Liver (tissue), 9 donors: Measurements from ENCODE around the gene ATAD3A. TPM values are rescaled to one million over a fixed set of nuclear protein-coding genes. Genes with fewer than 3 reads are reported as not detected.
"Not testable (repeated sequence)": the region's sequence is repeated elsewhere in the genome, so short reads cannot be mapped to it uniquely, and the experiment has no call there.

Experiments
- DNase-seq: peaks from one replicate; pipeline ENCODE4 v3.0.0-alpha.2; 2017; ENCODE audit warnings: low spot score
- H3K27ac ChIP-seq, 2 donors: one replicate each; pipeline ENCODE4 v1.7.0; 2013; ENCODE audit warnings: inconsistent platforms in 2 of 2, low read length in 2 of 2, control low read depth in 1 of 2, low read depth in 1 of 2, mild to moderate bottlenecking in 1 of 2
- H3K27me3 ChIP-seq, 4 donors: one replicate each; pipeline versions ENCODE4 v1.6.1 to v1.7.0; 2013; ENCODE audit warnings: low read length in 3 of 4, inconsistent platforms in 1 of 4, mild to moderate bottlenecking in 1 of 4, moderate library complexity in 1 of 4; ENCODE audit not compliant: control insufficient read depth in 4 of 4, insufficient read depth in 4 of 4
- H3K36me3 ChIP-seq, 4 donors: one replicate each; pipeline versions ENCODE4 v1.6.1 to v1.7.0; 2013; ENCODE audit warnings: low read length in 3 of 4, mild to moderate bottlenecking in 3 of 4, low read depth in 1 of 4, moderate library complexity in 1 of 4; ENCODE audit not compliant: control insufficient read depth in 4 of 4, insufficient read depth in 3 of 4
- H3K4me1 ChIP-seq, 4 donors: one replicate each; pipeline versions ENCODE4 v1.6.1 to v1.7.0; 2013; ENCODE audit warnings: low read length in 3 of 4, mild to moderate bottlenecking in 3 of 4, moderate library complexity in 1 of 4; ENCODE audit not compliant: control insufficient read depth in 4 of 4, insufficient read depth in 4 of 4
- H3K4me3 ChIP-seq, 3 donors: one replicate each; pipeline versions ENCODE4 v1.6.1 to v1.7.0; 2013; ENCODE audit warnings: low read length in 3 of 3, control low read depth in 1 of 3, low read depth in 1 of 3, mild to moderate bottlenecking in 1 of 3
- H3K9ac ChIP-seq, 2 donors: one replicate each; pipeline ENCODE4 v1.7.0; 2013; ENCODE audit warnings: low read length in 2 of 2, mild to moderate bottlenecking in 2 of 2, moderate library complexity in 2 of 2, control low read depth in 1 of 2, low read depth in 1 of 2
- H3K9me3 ChIP-seq, 4 donors: one replicate each; pipeline versions ENCODE4 v1.6.1 to v1.7.0; 2013; ENCODE audit warnings: low read length in 3 of 4; ENCODE audit not compliant: control insufficient read depth in 4 of 4
- ATF3 ChIP-seq: IDR thresholded peaks from 2 replicates; pipeline ENCODE4 v1.6.1; 2016; ENCODE audit warnings: antibody characterized with exemption
- EGR1 ChIP-seq, 2 donors: IDR thresholded peaks; 2 replicates each; pipeline ENCODE4 v1.6.1; 2016 to 2018; ENCODE audit warnings: antibody characterized with exemption in 2 of 2, low read depth in 2 of 2
- FOXA1 ChIP-seq: IDR thresholded peaks from 2 replicates; pipeline ENCODE4 v1.6.1; 2016; ENCODE audit warnings: antibody characterized with exemption
- GABPA ChIP-seq, 2 donors: IDR thresholded peaks in 1 of 2; conservative IDR thresholded peaks in 1 of 2; 2 replicates each; pipeline ENCODE4 v1.6.1; 2016; ENCODE audit warnings: antibody characterized with exemption in 2 of 2, mild to moderate bottlenecking in 1 of 2, moderate library complexity in 1 of 2
- HNF4A ChIP-seq, 2 donors: conservative IDR thresholded peaks; 2 replicates each; pipeline ENCODE4 v1.6.1; 2016; ENCODE audit warnings: antibody characterized with exemption in 2 of 2, mild to moderate bottlenecking in 2 of 2
- RAD21 ChIP-seq, 2 donors: IDR thresholded peaks; 2 replicates each; pipeline ENCODE4 v1.6.1; 2016; ENCODE audit warnings: antibody characterized with exemption in 2 of 2, mild to moderate bottlenecking in 2 of 2
- REST ChIP-seq: IDR thresholded peaks from 2 replicates; pipeline ENCODE4 v1.6.1; 2016; ENCODE audit warnings: antibody characterized with exemption, mild to moderate bottlenecking
- RXRA ChIP-seq, 2 donors: IDR thresholded peaks; 2 replicates each; pipeline ENCODE4 v1.6.1; 2017 to 2018; ENCODE audit warnings: antibody characterized with exemption in 2 of 2, mild to moderate bottlenecking in 1 of 2
- TAF1 ChIP-seq: conservative IDR thresholded peaks from 2 replicates; pipeline ENCODE4 v1.6.1; 2016; ENCODE audit warnings: antibody characterized with exemption, mild to moderate bottlenecking
- ZBTB33 ChIP-seq: IDR thresholded peaks from 2 replicates; pipeline ENCODE4 v1.6.1; 2016; ENCODE audit warnings: antibody characterized with exemption
- WGBS: extraction: QIAGEN DNeasy Blood & Tissue Kit; methylation state at CpG from one replicate; pipeline ENCODE4 v1.1.7; 2013; 5-methylcytosine and 5-hydroxymethylcytosine counted together
- polyA plus RNA-seq, 2 donors: library from polyadenylated mRNA; stranded (reverse) in 1 of 2; unstranded in 1 of 2; fragments of 200-250 nt in 1 of 2; fragments of >200 nt in 1 of 2; fragmentation: Nextera tagmentation in 1 of 2; extraction: Ambion mirVana in 1 of 2; gene quantifications; one replicate each; pipeline versions ENCODE4 v1.2.1 to v1.2.3, GENCODE V29; 2013 to 2015
- total RNA-seq, 2 donors: library from RNA; depleted of rRNA; stranded (reverse); fragments of >200 nt; gene quantifications; one replicate each; pipeline ENCODE4 v1.2.3, GENCODE V29; 2014
- donor health status: healthy.
- donor health status: healthy.
- donor health status: healthy.
- donor health status: healthy.
- donor health status: healthy.

Gene ATAD3A
- total and polyA plus RNA-seq, 4 donors = 7.2 to 20.0 (median 15.8) TPM

GRCh38 chr1:1521331-1521730 is 9.4 kb downstream of the ATAD3A start:
- H3K9me3 ChIP-seq = no peaks in the 10 kb centered on the region
- H3K27me3 ChIP-seq = no peaks in the 10 kb centered on the region
- H3K4me1 ChIP-seq = peaks cover 0 to 5% (median 3%) of the 10 kb centered on the region in 4 donors
- H3K27ac ChIP-seq = no peak overlapping the region
- H3K9ac ChIP-seq = no peak overlapping the region
- WGBS = 98% methylated on average over 19 of the region's 19 CpGs
- H3K36me3 ChIP-seq = peaks cover 0 to 18% (median 9%) of the 10 kb centered on the region in 4 donors
- H3K4me3 ChIP-seq = no peak overlapping the region
- TF ChIP-seq ZBTB33 (no peak), HNF4A (conservative IDR thresholded peaks at IDR 0.05) (no peak), FOXA1 (no peak), RXRA (IDR thresholded peaks at IDR 0.05) (no peak), RAD21 (IDR thresholded peaks at IDR 0.05) (no peak), REST (no peak), TAF1 (no peak), ATF3 (no peak), EGR1 (IDR thresholded peaks at IDR 0.05; ENCODE audit: low read depth in 2 of 2) (no peak), GABPA (IDR thresholded peaks at IDR 0.05 in 1 of 2, conservative IDR thresholded peaks at IDR 0.05 in 1 of 2) (no peak)
- no peak for DNase-seq

- not testable (repeated sequence) for H3K4me3 ChIP-seq, DNase-seq, H3K27me3 ChIP-seq, H3K4me1 ChIP-seq, H3K9me3 ChIP-seq, H3K27ac ChIP-seq, H3K9ac ChIP-seq
- peaks cover 0 to 20% (median 9%) of the 10 kb centered on the region in 4 donors for H3K36me3 ChIP-seq
- WGBS = 98% methylated on average over 30 of the region's 30 CpGs
Observed at GRCh38 chr1:1522536-1522935, 10.6 kb downstream of the ATAD3A start.

GRCh38 chr1:1523226-1523625 is 11.3 kb downstream of the ATAD3A start:
- H3K27me3 ChIP-seq, H3K9ac ChIP-seq, H3K27ac ChIP-seq, H3K4me1 ChIP-seq, H3K4me3 ChIP-seq, H3K9me3 ChIP-seq, DNase-seq: not testable (repeated sequence)
- H3K36me3 ChIP-seq = peaks cover 0 to 16% (median 10%) of the 10 kb centered on the region in 4 donors
- 98% methylated on average over 31 of the region's 31 CpGs for WGBS

- not testable (repeated sequence) for H3K27ac ChIP-seq, H3K27me3 ChIP-seq, H3K4me1 ChIP-seq, DNase-seq, H3K4me3 ChIP-seq, H3K9ac ChIP-seq, H3K9me3 ChIP-seq
- H3K36me3 ChIP-seq = peaks cover 0 to 18% (median 9%) of the 10 kb centered on the region in 4 donors
- 96% methylated on average over 17 of the region's 17 CpGs for WGBS
Observed at GRCh38 chr1:1523651-1524050, 11.7 kb downstream of the ATAD3A start.
